Lower lobe of right lung (tissue), 2 donors: ENCODE results near the gene MAP4K3. TPM values are rescaled to one million over a fixed set of nuclear protein-coding genes. Genes with fewer than 3 reads are reported as not detected.

Experiments
- ATAC-seq, 2 donors: fragments of 200-7000 bp; cut with Tn5 transposase; one replicate each; pipeline ENCODE4 v1.9.1; 2020 to 2022; ENCODE audit warnings: mild to moderate bottlenecking in 2 of 2, moderate library complexity in 2 of 2
- DNase-seq: peaks from one replicate; pipeline ENCODE4 v3.0.0-alpha.2; 2020
- H3K27ac ChIP-seq: fragments of 200-600 bp; one replicate; pipeline ENCODE4 v1.8.0; 2022
- H3K27me3 ChIP-seq: fragments of 200-600 bp; one replicate; pipeline ENCODE4 v1.8.0; 2022; ENCODE audit warnings: low read depth
- H3K36me3 ChIP-seq: fragments of 200-600 bp; one replicate; pipeline ENCODE4 v1.8.0; 2022; ENCODE audit warnings: mild to moderate bottlenecking
- H3K4me1 ChIP-seq: fragments of 200-600 bp; one replicate; pipeline ENCODE4 v1.8.0; 2022
- H3K4me3 ChIP-seq: fragments of 200-600 bp; one replicate; pipeline ENCODE4 v1.8.0; 2022; ENCODE audit warnings: mild to moderate bottlenecking
- H3K9me3 ChIP-seq: fragments of 200-600 bp; one replicate; pipeline ENCODE4 v1.8.0; 2022
- intact Hi-C: fragments of 100-400 bp; cut with DNase I; formaldehyde crosslinking; loops from one replicate; pipeline ENCODE4 v1.11.0; 2022
- total RNA-seq: library from RNA; stranded (reverse); fragmentation: NEBNext Ultra II Directional; extraction: Animal tissue kit (Norgen Biotek cat#: 25700); gene quantifications from one replicate; pipeline ENCODE4 v1.2.1, GENCODE V29; 2021
- TF ChIP-seq, protein P1 (sequence below): fragments of 200-600 bp; IDR thresholded peaks from one replicate; pipeline ENCODE4 v1.8.0; 2022; ENCODE audit warnings: antibody characterized with exemption, mild to moderate bottlenecking
- donor health status: DM: no; HTN: yes; CAD: no; lungs with severe emphysema.

MAP4K3 gene
- total RNA-seq, 1 donor from 2014 or later: 42.9 TPM

DNA sequence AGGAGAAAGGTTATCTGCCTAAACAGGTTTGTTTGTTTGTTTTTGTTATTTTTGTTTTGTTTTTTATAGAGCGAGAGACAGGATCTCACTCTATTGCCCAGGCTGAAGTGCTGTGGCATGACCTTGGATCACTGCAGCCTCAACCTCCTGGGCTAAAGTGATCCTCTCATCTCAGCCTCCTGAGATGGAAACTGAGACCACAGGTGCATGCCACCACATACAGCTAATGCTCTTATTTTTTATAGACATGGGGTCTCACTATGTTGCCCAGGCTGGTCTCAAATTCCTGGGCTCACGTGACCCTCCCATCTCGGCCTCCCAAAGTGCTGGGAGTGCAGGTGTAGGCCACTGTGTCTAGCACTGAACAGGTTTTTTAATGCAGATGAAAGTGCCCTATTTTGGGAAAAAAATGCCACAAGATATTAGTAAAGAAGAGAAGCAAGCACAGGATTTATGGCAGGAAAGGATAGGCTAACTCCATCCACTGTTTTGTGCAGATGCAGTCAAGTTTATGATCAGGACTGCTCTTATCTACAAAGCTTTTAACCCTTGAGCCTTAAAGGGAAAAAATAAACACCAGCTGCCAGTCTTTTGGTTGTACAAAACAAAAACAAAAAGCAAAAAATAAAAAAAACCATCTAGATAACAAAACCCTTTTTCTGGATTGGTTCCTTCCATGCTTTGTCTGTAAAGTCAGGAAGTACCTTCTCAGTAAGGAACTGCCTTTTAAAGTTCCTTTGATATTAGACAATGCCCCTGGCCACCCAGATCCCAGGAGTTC lies 29.4 kb downstream of the MAP4K3 start:
- Histone ChIP-seq H3K9me3 (no peaks in the 10 kb centered on the region), H3K4me1 (peaks cover 80% of the 10 kb centered on the region), H3K27me3 (no peaks in the 10 kb centered on the region), H3K27ac (no peak overlapping the region), H3K36me3 (no peaks in the 10 kb centered on the region), H3K4me3 (no peak overlapping the region)
- intact Hi-C loops: no loop called here
- DNase-seq (no peak), ATAC-seq (no peak)
- TF ChIP-seq, protein P1, sequence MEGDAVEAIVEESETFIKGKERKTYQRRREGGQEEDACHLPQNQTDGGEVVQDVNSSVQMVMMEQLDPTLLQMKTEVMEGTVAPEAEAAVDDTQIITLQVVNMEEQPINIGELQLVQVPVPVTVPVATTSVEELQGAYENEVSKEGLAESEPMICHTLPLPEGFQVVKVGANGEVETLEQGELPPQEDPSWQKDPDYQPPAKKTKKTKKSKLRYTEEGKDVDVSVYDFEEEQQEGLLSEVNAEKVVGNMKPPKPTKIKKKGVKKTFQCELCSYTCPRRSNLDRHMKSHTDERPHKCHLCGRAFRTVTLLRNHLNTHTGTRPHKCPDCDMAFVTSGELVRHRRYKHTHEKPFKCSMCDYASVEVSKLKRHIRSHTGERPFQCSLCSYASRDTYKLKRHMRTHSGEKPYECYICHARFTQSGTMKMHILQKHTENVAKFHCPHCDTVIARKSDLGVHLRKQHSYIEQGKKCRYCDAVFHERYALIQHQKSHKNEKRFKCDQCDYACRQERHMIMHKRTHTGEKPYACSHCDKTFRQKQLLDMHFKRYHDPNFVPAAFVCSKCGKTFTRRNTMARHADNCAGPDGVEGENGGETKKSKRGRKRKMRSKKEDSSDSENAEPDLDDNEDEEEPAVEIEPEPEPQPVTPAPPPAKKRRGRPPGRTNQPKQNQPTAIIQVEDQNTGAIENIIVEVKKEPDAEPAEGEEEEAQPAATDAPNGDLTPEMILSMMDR: no peak

DNA sequence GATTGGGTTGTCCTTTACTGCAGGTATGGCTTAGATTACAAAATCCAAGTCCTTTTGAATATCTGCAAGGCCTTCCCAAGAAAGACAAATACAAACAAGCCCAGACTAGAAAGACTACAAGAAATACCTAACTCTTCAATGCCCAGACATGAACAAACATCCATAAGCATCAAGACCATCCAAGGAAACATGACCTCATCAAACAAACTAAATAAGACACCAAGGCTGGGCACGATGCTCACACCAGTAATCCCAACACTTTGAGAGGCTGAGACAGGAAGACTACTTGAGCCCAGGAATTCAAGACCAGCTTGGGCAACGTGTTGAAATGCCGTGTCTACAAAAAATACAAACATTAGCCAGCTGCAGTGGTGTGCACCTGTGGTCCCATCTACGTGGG lies 31.7 kb downstream of the MAP4K3 start:
- H3K9me3 ChIP-seq: no peaks in the 10 kb centered on the region
- intact Hi-C loops: no loop called here

DNA sequence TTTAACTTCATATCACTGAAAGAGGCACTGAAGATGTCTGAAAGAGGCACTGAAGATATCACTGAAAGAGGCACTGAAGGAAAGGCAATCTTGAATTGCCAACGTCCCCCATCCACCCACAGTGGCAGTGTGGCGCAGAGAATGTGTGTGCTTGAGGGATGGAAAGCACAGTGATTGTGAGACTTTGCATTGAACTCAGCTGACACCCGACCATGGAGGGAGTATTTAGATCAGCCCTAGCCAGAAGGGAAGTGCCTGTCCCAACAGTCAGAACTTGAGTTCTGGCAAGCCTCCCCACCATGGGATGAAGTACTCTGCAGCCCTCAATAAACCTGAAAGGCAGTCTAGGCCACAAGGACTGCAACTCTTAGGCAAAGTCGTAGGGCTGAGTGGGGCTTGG lies 33.8 kb downstream of the MAP4K3 start:
- ATAC-seq (peak; percentile 36 to 61), DNase-seq (no peak)
- Histone ChIP-seq H3K4me1 (peaks cover 55% of the 10 kb centered on the region), H3K4me3 (no peak overlapping the region), H3K27ac (no peak overlapping the region), H3K27me3 (no peaks in the 10 kb centered on the region), H3K9me3 (no peaks in the 10 kb centered on the region), H3K36me3 (no peaks in the 10 kb centered on the region)
- TF ChIP-seq, protein P1: no peak
- intact Hi-C loops: no loop called here

More for the DNA sequence above, 31.7 kb downstream of the MAP4K3 start:
- Histone ChIP-seq H3K27me3 (no peaks in the 10 kb centered on the region), H3K4me1 (peaks cover 67% of the 10 kb centered on the region), H3K36me3 (no peaks in the 10 kb centered on the region), H3K4me3 (no peak overlapping the region), H3K27ac (no peak overlapping the region)
- ATAC-seq (no peak), DNase-seq (no peak)
- TF ChIP-seq, protein P1: no peak

DNA sequence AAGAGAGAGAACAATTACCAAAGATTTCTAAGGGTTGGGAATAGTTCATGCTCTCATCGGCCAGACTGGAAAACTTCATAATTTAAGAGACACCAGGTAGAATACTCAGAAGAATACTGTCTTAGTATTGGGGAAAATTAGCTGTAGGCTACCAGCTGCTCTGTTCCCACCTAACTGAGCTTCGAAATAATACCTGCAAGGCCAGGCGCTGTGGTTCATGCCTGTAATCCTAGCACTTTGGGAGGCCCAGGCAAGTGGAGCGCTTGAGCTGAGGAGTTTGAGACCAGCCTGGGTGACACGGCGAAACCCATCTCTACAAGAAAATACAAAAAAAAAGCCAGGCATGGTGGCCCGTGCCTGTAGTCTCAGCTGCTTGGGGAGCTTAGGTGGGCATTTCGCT lies 35.8 kb downstream of the MAP4K3 start:
- no peaks in the 10 kb centered on the region for H3K27me3 ChIP-seq
- DNase-seq (no peak), ATAC-seq (no peak)
- no peaks in the 10 kb centered on the region for H3K9me3 ChIP-seq
- intact Hi-C loops: no loop called here
- no peaks in the 10 kb centered on the region for H3K36me3 ChIP-seq
- TF ChIP-seq, protein P1: no peak
- no peak overlapping the region for H3K4me3 ChIP-seq
- H3K4me1 ChIP-seq: peaks cover 37% of the 10 kb centered on the region
- no peak overlapping the region for H3K27ac ChIP-seq

DNA sequence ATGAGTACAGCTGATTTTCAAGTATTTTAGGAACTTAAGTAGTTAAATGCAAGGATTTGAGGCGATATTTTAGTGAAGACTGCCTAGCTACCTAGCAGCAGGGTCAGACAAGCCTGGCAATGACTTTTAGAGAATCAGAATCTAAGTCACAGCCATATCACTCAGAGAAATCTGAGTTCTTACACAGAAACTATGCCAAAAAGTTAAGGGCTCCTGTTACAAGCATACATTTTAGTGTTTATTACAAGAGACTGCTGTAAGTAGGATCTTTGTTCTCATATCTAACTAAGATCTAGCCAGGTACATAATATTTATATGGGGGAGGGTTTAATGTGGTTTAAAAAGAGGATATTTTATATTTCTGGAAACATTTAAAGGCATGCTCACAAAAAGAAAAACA lies 37.5 kb downstream of the MAP4K3 start:
- Histone ChIP-seq H3K4me1 (peaks cover 37% of the 10 kb centered on the region), H3K36me3 (no peaks in the 10 kb centered on the region), H3K27me3 (no peaks in the 10 kb centered on the region), H3K27ac (no peak overlapping the region), H3K9me3 (no peaks in the 10 kb centered on the region), H3K4me3 (no peak overlapping the region)
- intact Hi-C loops: no loop called here
- no peak for ATAC-seq
- no peak for DNase-seq
- TF ChIP-seq, protein P1: no peak
